GM12873 (cell line): ENCODE results near the gene CLIC1.

Source experiments
- TF ChIP-seq, protein P1 (sequence below): IDR thresholded peaks from 2 replicates; pipeline ENCODE4 v1.5.1; 2012; ENCODE audit warnings: low read depth, mild to moderate bottlenecking, moderate library complexity, low read length, control low read depth; ENCODE audit not compliant: insufficient read depth; ENCODE audit errors: missing control alignments

Gene CLIC1

DNA sequence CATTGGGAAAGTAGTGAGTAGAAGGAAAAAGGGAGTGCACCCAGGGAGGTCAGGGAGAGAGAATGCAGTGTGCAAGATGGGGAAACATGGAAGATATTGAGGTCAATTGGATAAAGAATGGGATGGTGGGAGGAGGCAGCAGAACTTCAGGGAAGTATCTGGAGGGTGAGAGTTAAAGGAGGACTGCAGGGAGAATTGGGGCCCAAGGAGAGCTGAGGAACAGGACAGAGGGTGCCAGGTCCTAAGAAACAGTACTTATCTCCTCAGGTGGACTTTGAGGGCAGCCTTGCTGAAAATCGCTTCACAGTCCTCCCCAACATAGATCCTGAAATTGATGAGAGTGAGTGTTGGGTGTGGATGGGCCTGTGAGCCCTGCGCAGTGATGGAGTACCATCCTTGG, 22.0 kb upstream of the CLIC1 start:
- TF ChIP-seq, protein P1, sequence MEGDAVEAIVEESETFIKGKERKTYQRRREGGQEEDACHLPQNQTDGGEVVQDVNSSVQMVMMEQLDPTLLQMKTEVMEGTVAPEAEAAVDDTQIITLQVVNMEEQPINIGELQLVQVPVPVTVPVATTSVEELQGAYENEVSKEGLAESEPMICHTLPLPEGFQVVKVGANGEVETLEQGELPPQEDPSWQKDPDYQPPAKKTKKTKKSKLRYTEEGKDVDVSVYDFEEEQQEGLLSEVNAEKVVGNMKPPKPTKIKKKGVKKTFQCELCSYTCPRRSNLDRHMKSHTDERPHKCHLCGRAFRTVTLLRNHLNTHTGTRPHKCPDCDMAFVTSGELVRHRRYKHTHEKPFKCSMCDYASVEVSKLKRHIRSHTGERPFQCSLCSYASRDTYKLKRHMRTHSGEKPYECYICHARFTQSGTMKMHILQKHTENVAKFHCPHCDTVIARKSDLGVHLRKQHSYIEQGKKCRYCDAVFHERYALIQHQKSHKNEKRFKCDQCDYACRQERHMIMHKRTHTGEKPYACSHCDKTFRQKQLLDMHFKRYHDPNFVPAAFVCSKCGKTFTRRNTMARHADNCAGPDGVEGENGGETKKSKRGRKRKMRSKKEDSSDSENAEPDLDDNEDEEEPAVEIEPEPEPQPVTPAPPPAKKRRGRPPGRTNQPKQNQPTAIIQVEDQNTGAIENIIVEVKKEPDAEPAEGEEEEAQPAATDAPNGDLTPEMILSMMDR: no peak

DNA sequence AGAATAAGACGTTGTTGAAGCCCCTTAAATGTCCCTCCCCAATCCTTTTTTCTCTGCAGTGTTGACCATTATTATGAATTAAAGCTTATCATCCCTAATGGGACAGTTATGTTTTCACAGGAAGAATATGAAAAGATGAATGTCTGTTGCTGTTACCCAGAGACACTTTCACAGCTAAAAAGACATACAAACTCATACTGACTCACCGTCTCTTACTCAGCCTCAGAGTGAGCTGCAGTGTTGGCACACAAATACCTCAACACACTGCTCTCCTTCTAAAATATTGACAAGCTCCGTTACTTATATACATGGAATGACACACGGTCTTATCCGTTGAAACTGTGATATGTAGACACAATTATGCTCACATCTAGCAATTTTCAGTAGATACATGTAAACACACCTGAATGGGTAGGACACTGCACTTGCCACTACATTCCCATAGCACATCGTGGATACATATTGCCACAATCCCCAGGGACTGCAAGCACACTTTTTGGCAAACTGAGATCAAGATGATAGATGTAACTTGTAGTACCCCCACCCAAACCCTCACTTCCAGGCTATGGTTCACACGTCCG, 16.5 kb upstream of the CLIC1 start:
- TF ChIP-seq, protein P1: no peak

DNA sequence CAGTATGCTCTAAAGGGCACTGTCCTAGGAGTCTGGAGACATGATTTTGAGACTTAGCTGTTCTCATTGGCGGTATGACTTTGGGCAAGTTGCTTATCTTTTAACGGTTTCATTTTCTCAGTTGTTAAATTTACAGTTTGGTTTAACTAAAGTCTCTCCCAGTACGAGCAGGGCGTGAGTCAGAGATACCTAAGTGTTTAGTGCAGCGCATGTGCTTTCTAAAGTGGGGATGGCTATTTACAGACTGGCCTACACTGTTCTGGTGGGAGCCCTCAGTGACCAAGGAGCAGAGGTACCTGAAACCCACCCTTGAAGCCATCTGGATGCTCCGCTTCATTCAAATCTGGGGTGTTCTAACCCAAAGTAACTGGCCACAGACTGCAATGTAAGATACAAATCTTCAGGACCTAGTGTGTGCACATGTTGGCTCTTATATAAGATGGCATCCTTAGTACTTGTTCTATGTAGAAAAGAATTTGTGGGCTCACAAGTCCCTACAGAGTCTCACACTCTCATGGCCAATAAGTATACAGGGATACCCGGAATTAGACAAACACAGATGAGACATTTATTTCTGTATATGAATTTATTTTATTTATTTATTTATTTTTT, 14.2 kb upstream of the CLIC1 start:
- TF ChIP-seq, protein P1: no peak

DNA sequence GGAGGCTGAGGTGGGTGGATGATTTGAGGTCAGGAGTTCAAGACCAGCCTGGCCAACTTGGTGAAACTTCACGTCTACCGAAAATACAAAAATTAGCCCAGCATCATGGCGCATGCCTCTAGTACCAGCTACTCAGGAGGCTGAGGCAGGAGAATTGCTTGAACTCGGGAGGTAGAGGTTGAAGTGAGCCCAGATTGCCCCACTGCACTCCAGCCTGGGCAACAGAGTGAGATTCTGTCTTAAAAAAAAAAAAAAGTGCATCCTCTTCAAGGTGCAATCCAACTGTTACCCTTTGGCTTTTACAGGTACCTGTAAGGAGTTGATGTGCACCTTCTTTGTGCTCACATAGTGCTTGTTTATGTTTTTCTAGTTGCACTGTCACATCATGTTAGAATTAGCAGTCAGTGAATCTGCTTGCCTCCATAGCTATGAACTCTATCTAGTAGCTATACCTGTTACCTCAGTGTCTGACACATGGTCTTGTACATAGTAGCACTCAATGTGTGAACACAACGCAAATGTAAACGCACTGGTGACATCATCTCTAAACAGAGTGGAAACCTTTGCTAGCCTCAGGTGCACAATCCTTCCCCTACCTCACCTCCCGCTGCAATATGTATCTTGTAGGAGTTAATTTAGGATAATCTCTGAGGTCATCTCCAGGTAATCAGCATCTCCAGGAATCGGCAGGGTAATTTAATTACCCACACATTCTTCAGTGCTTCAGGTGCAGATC, 13.1 kb upstream of the CLIC1 start:
- TF ChIP-seq, protein P1: no peak

DNA sequence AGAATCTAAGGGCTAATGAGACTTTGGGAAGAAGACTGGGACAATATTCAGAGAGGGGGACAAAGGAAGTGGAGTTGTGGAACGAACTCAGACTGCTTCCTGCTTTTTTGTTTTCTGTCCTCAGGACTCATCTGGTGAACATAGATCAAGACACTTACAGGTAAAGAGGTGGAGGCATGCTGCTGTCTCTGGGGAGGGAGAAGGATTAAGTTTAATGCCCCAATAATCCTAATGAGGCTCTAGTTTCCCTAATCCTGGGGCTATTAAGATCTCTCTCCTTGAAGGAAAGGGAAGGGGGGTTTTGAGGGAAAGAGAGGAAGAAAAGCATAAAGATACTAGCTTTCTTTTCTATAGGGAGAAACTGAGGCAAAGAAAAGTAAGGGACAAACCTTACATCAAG, 8.1 kb upstream of the CLIC1 start:
- TF ChIP-seq, protein P1: no peak

DNA sequence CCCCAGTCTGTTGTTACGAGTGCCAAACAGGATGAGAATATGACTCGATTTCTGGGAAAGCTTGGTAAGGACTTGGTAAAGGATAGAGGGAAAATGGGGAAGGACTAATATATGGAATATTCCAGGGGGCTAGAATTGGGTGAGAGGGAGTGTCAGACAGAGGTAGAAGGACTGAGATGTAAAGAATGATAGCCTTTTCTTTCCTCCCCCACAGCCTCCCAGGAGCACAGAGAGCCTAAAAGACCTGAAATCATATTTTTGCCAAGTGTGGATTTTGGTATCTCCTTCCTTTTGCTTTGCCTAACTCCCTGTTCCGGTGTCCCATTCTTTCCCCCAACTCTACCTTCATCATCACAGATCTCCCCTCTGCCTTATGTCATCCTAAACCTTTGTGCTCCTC, 6.6 kb upstream of the CLIC1 start:
- TF ChIP-seq, protein P1: no peak

DNA sequence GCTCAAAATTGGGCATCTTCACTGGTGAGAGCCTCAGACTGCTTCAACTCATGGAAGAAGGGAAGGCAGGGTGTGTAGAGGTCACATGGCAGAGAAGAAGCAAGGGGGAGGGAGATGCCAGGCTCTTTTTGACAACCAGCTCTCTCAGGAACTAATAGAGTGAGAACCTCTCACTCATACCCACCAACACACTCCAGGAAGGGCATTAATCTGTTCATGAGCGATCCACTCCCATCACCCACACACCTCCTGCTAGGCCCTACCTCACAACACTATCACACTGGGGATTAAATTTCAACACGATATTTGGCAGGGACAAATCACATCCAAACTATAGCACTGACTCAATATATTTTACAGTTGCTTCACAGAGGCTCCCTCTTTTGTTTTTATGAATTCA, 5.5 kb upstream of the CLIC1 start:
- TF ChIP-seq, protein P1: no peak
